Skin epidermis (tissue), 12 donors: ENCODE data around the gene MFSD6.
A peak's percentile ranks its signal among the peaks of the same experiment; 100 is the strongest.
"Not testable (repeated sequence)": the region's sequence is repeated elsewhere in the genome, so short reads cannot be mapped to it uniquely, and the experiment has no call there.

ENCODE experiments used
- H3K27ac ChIP-seq, 21 experiments: fragments of 200-600 bp; sonication (generic) in 11 of 21; one replicate each; pipeline ENCODE4 v1.5.0; 2020; ENCODE audit warnings: mild to moderate bottlenecking in 3 of 21, inconsistent platforms in 2 of 21, moderate library complexity in 2 of 21
- H3K4me3 ChIP-seq, 7 experiments: fragments of 200-600 bp; sonication (generic) in 2 of 7; one replicate each; pipeline ENCODE4 v1.5.0; 2020; ENCODE audit warnings: inconsistent platforms in 2 of 7, mild to moderate bottlenecking in 2 of 7, moderate library complexity in 1 of 7

Gene MFSD6

GRCh38 chr2:190486037-190486623 is 78.0 kb downstream of the MFSD6 start:
- H3K27ac ChIP-seq, result peak overlapping the region in 2 of 21 experiments; percentile 15 to 27

GRCh38 chr2:190488516-190489233 is 80.5 kb downstream of the MFSD6 start:
- no peak overlapping the region for H3K27ac ChIP-seq
- no peak overlapping the region for H3K4me3 ChIP-seq

More at GRCh38 chr2:190486037-190486623, 78.0 kb downstream of the MFSD6 start:
- H3K4me3 ChIP-seq, result no peak overlapping the region

GRCh38 chr2:190489475-190489874 is 81.3 kb downstream of the MFSD6 start:
- Histone ChIP-seq H3K4me3 (no peak overlapping the region), H3K27ac (no peak overlapping the region)

- H3K27ac ChIP-seq, result no peak overlapping the region
- no peak overlapping the region for H3K4me3 ChIP-seq
Observed at GRCh38 chr2:190490502-190490901, 82.3 kb downstream of the MFSD6 start.

GRCh38 chr2:190493095-190493494 is 84.9 kb downstream of the MFSD6 start:
- Histone ChIP-seq H3K27ac (no peak overlapping the region), H3K4me3 (no peak overlapping the region)

GRCh38 chr2:190494600-190495227 is 86.6 kb downstream of the MFSD6 start:
- not testable (repeated sequence) for H3K4me3 ChIP-seq, H3K27ac ChIP-seq

- Histone ChIP-seq H3K27ac (peak overlapping the region in 1 of 21 experiments; percentile 28), H3K4me3 (no peak overlapping the region)
Observed at GRCh38 chr2:190497428-190497827, 89.3 kb downstream of the MFSD6 start.

GRCh38 chr2:190499273-190499672 is 91.1 kb downstream of the MFSD6 start:
- no peak overlapping the region for H3K4me3 ChIP-seq
- H3K27ac ChIP-seq, result peak overlapping the region in 1 of 21 experiments; percentile 13

GRCh38 chr2:190500054-190500502 is 91.9 kb downstream of the MFSD6 start:
- Histone ChIP-seq H3K4me3 (no peak overlapping the region), H3K27ac (peak overlapping the region in 1 of 21 experiments; percentile 13)

- no peak overlapping the region for H3K4me3 ChIP-seq
- H3K27ac ChIP-seq, result no peak overlapping the region
Observed at GRCh38 chr2:190501231-190501630, 93.1 kb downstream of the MFSD6 start.

- Histone ChIP-seq H3K4me3 (no peak overlapping the region), H3K27ac (peak overlapping the region in 1 of 21 experiments; percentile 2)
Observed at GRCh38 chr2:190501702-190502407, 93.7 kb downstream of the MFSD6 start.

- Histone ChIP-seq H3K4me3 (no peak overlapping the region), H3K27ac (no peak overlapping the region)
Observed at GRCh38 chr2:190503088-190503487, 94.9 kb downstream of the MFSD6 start.

GRCh38 chr2:190504912-190505311 is 96.8 kb downstream of the MFSD6 start:
- H3K4me3 ChIP-seq, result no peak overlapping the region
- H3K27ac ChIP-seq, result no peak overlapping the region

- peak overlapping the region in 2 of 21 experiments; percentile 36 to 37 for H3K27ac ChIP-seq
Observed at GRCh38 chr2:190505696-190506095, 97.5 kb downstream of the MFSD6 start.

GRCh38 chr2:190506666-190507065 is 98.5 kb downstream of the MFSD6 start:
- Histone ChIP-seq H3K27ac (peak overlapping the region in 2 of 21 experiments; percentile 12 to 37), H3K4me3 (no peak overlapping the region)

More at GRCh38 chr2:190505696-190506095, 97.5 kb downstream of the MFSD6 start:
- no peak overlapping the region for H3K4me3 ChIP-seq

GRCh38 chr2:190507135-190507534 is 99.0 kb downstream of the MFSD6 start:
- Histone ChIP-seq H3K27ac (peak overlapping the region in 2 of 21 experiments; percentile 12 to 25), H3K4me3 (no peak overlapping the region)

- not testable (repeated sequence) for H3K4me3 ChIP-seq, H3K27ac ChIP-seq
Observed at GRCh38 chr2:190509895-190510294, 101.7 kb downstream of the MFSD6 start.

- H3K4me3 ChIP-seq, result no peak overlapping the region
- no peak overlapping the region for H3K27ac ChIP-seq
Observed at GRCh38 chr2:190511104-190511503, 102.9 kb downstream of the MFSD6 start.

- Histone ChIP-seq H3K4me3 (no peak overlapping the region), H3K27ac (peak overlapping the region in 1 of 21 experiments; percentile 14)
Observed at GRCh38 chr2:190512539-190513095, 104.5 kb downstream of the MFSD6 start.

GRCh38 chr2:190513877-190514276 is 105.7 kb downstream of the MFSD6 start:
- Histone ChIP-seq H3K4me3 (no peak overlapping the region), H3K27ac (no peak overlapping the region)
